Suprapubic skin (tissue), 4 donors: ENCODE data around the gene HMCN1. TPM values are rescaled to one million over a fixed set of nuclear protein-coding genes. Genes with fewer than 3 reads are reported as not detected.
"Not testable (repeated sequence)": the region's sequence is repeated elsewhere in the genome, so short reads cannot be mapped to it uniquely, and the experiment has no call there.

Experiments
- DNase-seq, 2 donors: peaks; one replicate each; pipeline ENCODE4 v3.0.0-alpha.2; 2019; ENCODE audit warnings: low spot score in 2 of 2
- H3K27ac ChIP-seq: fragments of 200-600 bp; sonication (generic); one replicate; pipeline ENCODE4 v1.5.1; 2019
- H3K27me3 ChIP-seq: fragments of 200-600 bp; sonication (generic); one replicate; pipeline ENCODE4 v1.5.1; 2019
- H3K36me3 ChIP-seq: fragments of 200-600 bp; sonication (generic); one replicate; pipeline ENCODE4 v1.5.1; 2019
- H3K4me1 ChIP-seq: fragments of 200-600 bp; sonication (generic); one replicate; pipeline ENCODE4 v1.5.1; 2019
- H3K4me3 ChIP-seq: fragments of 200-600 bp; sonication (generic); one replicate; pipeline ENCODE4 v1.5.1; 2019; ENCODE audit warnings: mild to moderate bottlenecking
- H3K9me3 ChIP-seq: fragments of 200-600 bp; sonication (generic); one replicate; pipeline ENCODE4 v1.5.1; 2019
- EP300 ChIP-seq: sonication (generic); formaldehyde crosslinking; IDR thresholded peaks from one replicate; pipeline ENCODE4 v1.6.1; 2017; ENCODE audit warnings: antibody characterized with exemption
- POLR2A ChIP-seq, 2 donors: fragments of 450-650 bp; IDR thresholded peaks; one replicate each; pipeline ENCODE4 v1.6.1; 2017; ENCODE audit warnings: antibody characterized with exemption in 2 of 2, mild to moderate bottlenecking in 2 of 2, moderate library complexity in 2 of 2
- POLR2AphosphoS5 ChIP-seq, 3 donors: sonication (generic); formaldehyde crosslinking; IDR thresholded peaks; one replicate each; pipeline ENCODE4 v1.6.1; 2017; ENCODE audit warnings: antibody characterized with exemption in 3 of 3
- WGBS: methylation state at CpG from one replicate; pipeline ENCODE4 v1.1.5; 2018; 5-methylcytosine and 5-hydroxymethylcytosine counted together
- total RNA-seq, 4 donors: library from RNA; depleted of rRNA; stranded (reverse); fragments of >200 nt; gene quantifications; one replicate each; pipeline ENCODE4 v1.1.0, GENCODE V29; 2016
- TF ChIP-seq, protein P1 (sequence below), 2 donors: fragments of 200-600 bp in 1 of 2; fragments of 450-650 bp in 1 of 2; sonication (generic) in 1 of 2; IDR thresholded peaks; one replicate each; pipeline ENCODE4 v1.5.1; 2016 to 2019; ENCODE audit warnings: antibody characterized with exemption in 2 of 2, mild to moderate bottlenecking in 1 of 2, moderate library complexity in 1 of 2

HMCN1 gene
- total RNA-seq, 4 donors from 2014 or later = 2.2 to 5.6 (median 3.7) TPM

DNA sequence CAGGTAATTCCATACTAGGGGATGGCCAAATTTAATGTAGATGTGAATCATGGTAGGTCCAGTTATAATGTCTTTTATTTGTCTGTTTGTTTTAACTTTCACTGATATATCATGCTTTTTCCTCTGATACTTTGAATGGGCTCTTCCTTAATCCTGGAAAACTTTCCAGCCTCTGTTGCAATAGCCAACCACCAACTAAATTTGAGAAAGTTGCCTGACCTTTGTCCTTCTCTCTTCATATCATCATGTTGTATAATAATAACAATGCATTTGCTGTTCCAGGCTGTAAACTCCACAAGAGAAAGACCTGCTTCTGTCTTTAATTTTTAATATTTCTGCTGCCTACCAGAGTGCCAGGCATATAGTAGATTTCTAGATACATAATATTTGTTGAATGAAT, 146.1 kb downstream of the HMCN1 start:
- Histone ChIP-seq H3K4me3 (no peak overlapping the region), H3K36me3 (no peaks in the 10 kb centered on the region), H3K9me3 (peaks cover 3% of the 10 kb centered on the region), H3K4me1 (no peaks in the 10 kb centered on the region), H3K27ac (no peak overlapping the region), H3K27me3 (no peaks in the 10 kb centered on the region)
- DNase-seq = no peak
- no peak for TF ChIP-seq POLR2A (IDR thresholded peaks at IDR 0.05)
- no peak for TF ChIP-seq POLR2AphosphoS5 (IDR thresholded peaks at IDR 0.05)
- TF ChIP-seq EP300 = no peak
- TF ChIP-seq, protein P1, sequence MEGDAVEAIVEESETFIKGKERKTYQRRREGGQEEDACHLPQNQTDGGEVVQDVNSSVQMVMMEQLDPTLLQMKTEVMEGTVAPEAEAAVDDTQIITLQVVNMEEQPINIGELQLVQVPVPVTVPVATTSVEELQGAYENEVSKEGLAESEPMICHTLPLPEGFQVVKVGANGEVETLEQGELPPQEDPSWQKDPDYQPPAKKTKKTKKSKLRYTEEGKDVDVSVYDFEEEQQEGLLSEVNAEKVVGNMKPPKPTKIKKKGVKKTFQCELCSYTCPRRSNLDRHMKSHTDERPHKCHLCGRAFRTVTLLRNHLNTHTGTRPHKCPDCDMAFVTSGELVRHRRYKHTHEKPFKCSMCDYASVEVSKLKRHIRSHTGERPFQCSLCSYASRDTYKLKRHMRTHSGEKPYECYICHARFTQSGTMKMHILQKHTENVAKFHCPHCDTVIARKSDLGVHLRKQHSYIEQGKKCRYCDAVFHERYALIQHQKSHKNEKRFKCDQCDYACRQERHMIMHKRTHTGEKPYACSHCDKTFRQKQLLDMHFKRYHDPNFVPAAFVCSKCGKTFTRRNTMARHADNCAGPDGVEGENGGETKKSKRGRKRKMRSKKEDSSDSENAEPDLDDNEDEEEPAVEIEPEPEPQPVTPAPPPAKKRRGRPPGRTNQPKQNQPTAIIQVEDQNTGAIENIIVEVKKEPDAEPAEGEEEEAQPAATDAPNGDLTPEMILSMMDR (IDR thresholded peaks at IDR 0.05) = no peak

DNA sequence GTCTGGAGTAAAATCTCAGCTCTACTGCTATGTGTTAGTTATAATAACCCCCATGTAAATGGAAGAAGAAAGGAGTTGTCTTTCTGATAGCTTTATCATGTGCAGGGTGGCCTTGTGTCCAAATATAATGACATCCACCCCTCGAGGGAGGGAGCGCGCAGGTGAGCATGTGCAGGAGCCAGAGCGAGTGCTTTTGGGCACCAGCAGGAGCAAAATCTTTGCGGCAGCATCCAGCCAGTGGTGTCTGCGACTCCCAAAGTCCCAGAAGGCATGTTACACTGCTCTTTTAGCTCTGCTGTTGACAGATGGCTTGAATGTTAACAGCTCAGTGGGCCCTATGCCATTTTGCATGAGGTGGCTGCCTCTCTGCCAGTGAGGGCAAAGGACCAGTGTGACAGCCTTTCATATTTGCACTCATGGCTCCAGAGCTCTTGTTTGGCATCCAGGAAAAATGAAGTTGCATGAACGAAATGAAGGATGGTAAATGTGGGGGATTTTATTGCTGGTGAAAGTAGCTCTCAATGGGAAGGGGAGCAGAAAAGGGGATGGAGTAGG, 146.7 kb downstream of the HMCN1 start:
- TF ChIP-seq, protein P1 (IDR thresholded peaks at IDR 0.05) = no peak
- TF ChIP-seq POLR2AphosphoS5 (IDR thresholded peaks at IDR 0.05) (no peak), EP300 (no peak), POLR2A (IDR thresholded peaks at IDR 0.05) (no peak)
- H3K27me3 ChIP-seq = no peaks in the 10 kb centered on the region
- peaks cover 3% of the 10 kb centered on the region for H3K9me3 ChIP-seq
- no peak overlapping the region for H3K27ac ChIP-seq
- no peak for DNase-seq
- no peaks in the 10 kb centered on the region for H3K36me3 ChIP-seq
- H3K4me3 ChIP-seq = no peak overlapping the region
- 76% methylated on average over 7 of the region's 7 CpGs for WGBS
- H3K4me1 ChIP-seq = no peaks in the 10 kb centered on the region

DNA sequence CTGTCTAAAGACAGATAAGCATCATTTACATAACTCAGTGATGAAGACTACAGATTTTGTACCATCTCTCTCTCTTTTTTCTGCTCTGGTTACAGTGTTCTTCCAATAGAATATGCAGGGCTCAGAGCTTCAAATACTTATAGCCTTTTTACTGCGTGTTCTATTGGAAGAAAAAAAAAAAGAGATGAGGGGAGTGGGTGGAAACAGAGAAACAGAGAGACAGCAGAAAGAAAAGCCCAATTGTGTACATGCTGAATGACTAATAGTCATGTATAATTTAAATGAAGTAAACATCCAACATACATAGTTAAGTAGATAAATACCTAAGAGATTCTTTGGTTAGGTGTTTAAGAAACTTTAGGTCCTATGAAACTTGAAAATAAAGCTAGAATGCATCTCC, 151.9 kb downstream of the HMCN1 start:
- H3K27ac ChIP-seq = no peak overlapping the region
- H3K9me3 ChIP-seq = no peaks in the 10 kb centered on the region
- TF ChIP-seq POLR2A (IDR thresholded peaks at IDR 0.05) (no peak), POLR2AphosphoS5 (IDR thresholded peaks at IDR 0.05) (no peak), EP300 (no peak)
- TF ChIP-seq, protein P1 (IDR thresholded peaks at IDR 0.05) = no peak
- H3K36me3 ChIP-seq = no peaks in the 10 kb centered on the region
- H3K4me3 ChIP-seq = no peak overlapping the region
- WGBS = 81% methylated on average over 1 of the region's 1 CpG
- no peaks in the 10 kb centered on the region for H3K27me3 ChIP-seq
- no peaks in the 10 kb centered on the region for H3K4me1 ChIP-seq
- DNase-seq = no peak

DNA sequence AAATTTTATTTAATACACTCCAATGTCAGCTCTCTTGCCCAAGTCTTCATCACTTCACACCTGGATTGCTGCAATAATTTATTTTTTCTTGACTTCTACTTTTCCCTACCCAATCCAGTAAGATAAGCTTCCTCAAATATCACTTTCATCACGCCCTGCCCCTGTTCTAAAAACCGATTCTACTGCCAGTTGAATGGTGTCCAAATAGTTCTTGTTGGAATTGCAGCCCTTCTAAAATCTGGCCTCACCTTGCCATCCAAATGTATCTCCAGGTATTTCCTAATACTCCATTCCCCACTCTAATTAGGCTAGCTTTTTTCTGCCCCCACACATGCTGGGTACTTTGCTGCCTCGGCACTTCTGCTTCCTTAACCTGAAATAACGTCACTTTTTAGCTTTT, 152.5 kb downstream of the HMCN1 start:
- TF ChIP-seq POLR2A (IDR thresholded peaks at IDR 0.05) = no peak
- TF ChIP-seq, protein P1 (IDR thresholded peaks at IDR 0.05) = no peak
- TF ChIP-seq POLR2AphosphoS5 (IDR thresholded peaks at IDR 0.05) = no peak
- TF ChIP-seq EP300 = no peak
- Histone ChIP-seq H3K27ac (no peak overlapping the region), H3K4me1 (no peaks in the 10 kb centered on the region), H3K27me3 (no peaks in the 10 kb centered on the region), H3K36me3 (no peaks in the 10 kb centered on the region), H3K9me3 (no peaks in the 10 kb centered on the region), H3K4me3 (no peak overlapping the region)
- DNase-seq = no peak
- 53% methylated on average over 4 of the region's 4 CpGs for WGBS

DNA sequence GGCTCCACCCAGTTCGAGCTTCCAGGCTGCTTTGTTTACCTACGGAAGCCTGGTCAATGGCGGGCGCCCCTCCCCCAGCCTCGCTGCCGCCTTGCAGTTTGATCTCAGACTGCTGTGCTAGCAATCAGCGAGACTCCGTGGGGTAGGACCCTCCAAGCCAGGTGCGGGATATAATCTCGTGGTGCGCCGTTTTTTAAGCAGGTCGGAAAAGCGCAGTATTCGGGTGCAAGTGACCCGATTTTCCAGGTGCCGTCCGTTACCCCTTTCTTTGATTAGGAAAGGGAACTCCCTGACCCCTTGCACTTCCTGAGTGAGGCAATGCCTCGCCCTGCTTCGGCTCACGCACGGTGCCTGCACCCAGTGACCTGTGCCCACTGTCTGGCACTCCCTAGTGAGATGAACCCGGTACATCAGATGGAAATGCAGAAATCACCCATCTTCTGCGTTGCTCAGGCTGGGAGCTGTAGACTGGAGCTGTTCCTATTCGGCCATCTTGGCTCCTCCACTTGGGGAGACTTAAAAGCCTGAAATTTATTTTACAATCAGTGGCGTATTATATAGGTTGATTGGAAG, 158.7 kb downstream of the HMCN1 start:
- H3K4me1 ChIP-seq, H3K27ac ChIP-seq, DNase-seq, H3K9me3 ChIP-seq, H3K36me3 ChIP-seq, H3K27me3 ChIP-seq, H3K4me3 ChIP-seq: not testable (repeated sequence)
- WGBS = 93% methylated on average over 25 of the region's 26 CpGs

DNA sequence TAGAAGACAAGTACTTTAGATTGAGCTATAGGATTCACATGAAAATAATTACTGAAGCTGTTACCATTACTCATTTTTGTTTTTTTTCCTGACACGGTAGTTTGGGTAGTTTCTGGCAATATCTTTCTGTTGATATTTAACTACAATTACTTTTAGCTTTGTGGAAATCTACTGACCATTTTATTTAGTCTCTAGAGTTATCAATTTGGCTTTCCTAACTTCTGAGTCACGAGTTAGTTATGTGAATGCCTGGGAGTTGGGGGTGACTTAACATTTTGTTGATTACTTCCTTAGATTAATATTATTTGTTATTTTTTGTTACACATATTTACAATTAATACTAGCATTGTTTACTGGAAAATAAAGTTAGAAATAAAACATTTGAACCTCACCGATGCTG, 160.6 kb downstream of the HMCN1 start:
- H3K4me3 ChIP-seq = no peak overlapping the region
- no peaks in the 10 kb centered on the region for H3K4me1 ChIP-seq
- TF ChIP-seq POLR2A (IDR thresholded peaks at IDR 0.05) (no peak), POLR2AphosphoS5 (IDR thresholded peaks at IDR 0.05) (no peak), EP300 (no peak)
- TF ChIP-seq, protein P1 (IDR thresholded peaks at IDR 0.05) = no peak
- H3K36me3 ChIP-seq = no peaks in the 10 kb centered on the region
- no peak for DNase-seq
- no peaks in the 10 kb centered on the region for H3K9me3 ChIP-seq
- 75% methylated on average over 3 of the region's 3 CpGs for WGBS
- H3K27me3 ChIP-seq = no peaks in the 10 kb centered on the region
- H3K27ac ChIP-seq = no peak overlapping the region
